RWPE1 (cell line): ENCODE results near the gene CRY2.

Source experiments
- CTCF ChIA-PET: fragments of 350-600 bp; sonication (Branson Sonifier 250); formaldehyde crosslinking; extraction: SDS; loops from one replicate; lab custom pipeline; 2021; lab: Yijun Ruan, JAX
- POLR2A ChIA-PET: fragments of 400-600 bp; formaldehyde crosslinking; extraction: SDS; loops from one replicate; lab custom pipeline; 2020; ENCODE audit warnings: antibody characterized with exemption; ENCODE audit not compliant: low non-redundant PET; lab: Yijun Ruan, JAX
- DNase-seq: peaks from one replicate; pipeline ENCODE4 v3.0.0; 2012; ENCODE audit warnings: low spot score
- H3K27ac ChIP-seq: fragments of 450-650 bp; 2 replicates; pipeline ENCODE4 v1.5.1; 2017
- CTCF ChIP-seq: fragments of 450-650 bp; conservative IDR thresholded peaks from 2 replicates; pipeline ENCODE4 v1.5.1; 2017; ENCODE audit warnings: low read depth, mild to moderate bottlenecking

The CRY2 gene

GRCh38 chr11:45853332-45854219, 6.3 kb downstream of the CRY2 start:
- DNase-seq = no peak
- no peak overlapping the region for H3K27ac ChIP-seq
- ChIA-PET CTCF (no interaction called here), POLR2A (no interaction called here)
- TF ChIP-seq CTCF = no peak

- no peak for TF ChIP-seq CTCF
- POLR2A ChIA-PET = no interaction called here
- H3K27ac ChIP-seq = no peak overlapping the region
- DNase-seq = no peak
- CTCF ChIA-PET = no interaction called here
These were observed 8.0 kb downstream of the CRY2 start for GRCh38 chr11:45855308-45855707.

GRCh38 chr11:45856044-45856468, 8.8 kb downstream of the CRY2 start:
- no peak for TF ChIP-seq CTCF
- H3K27ac ChIP-seq = peak overlapping the region; percentile 27
- CTCF ChIA-PET = no interaction called here
- POLR2A ChIA-PET = no interaction called here
- DNase-seq = no peak

- peak overlapping the region; percentile 86 for H3K27ac ChIP-seq
- POLR2A ChIA-PET = no interaction called here
- TF ChIP-seq CTCF = no peak
- DNase-seq = no peak
- CTCF ChIA-PET = no interaction called here
These were observed 10.7 kb downstream of the CRY2 start for GRCh38 chr11:45857961-45858474.

- ChIA-PET POLR2A (no interaction called here), CTCF (interaction anchor here (1.9 kb wide), 1 partner anchor 14 kb away, joined by 7 read pairs; no protein-coding TSS in a partner anchor)
- DNase-seq = no peak
- TF ChIP-seq CTCF = no peak
- peak overlapping the region; percentile 86 for H3K27ac ChIP-seq
These were observed 11.6 kb downstream of the CRY2 start for GRCh38 chr11:45858751-45859398.

- DNase-seq = peak; percentile 83
- ChIA-PET CTCF (interaction anchor here (0.7 to 1.9 kb wide), 2 partner anchors 13 to 27 kb away, joined by 3 to 7 read pairs; no protein-coding TSS in a partner anchor), POLR2A (interaction anchor here (0.6 kb wide), 1 partner anchor 14 kb away, joined by 3 read pairs; no protein-coding TSS in a partner anchor)
- peak overlapping the region; percentile 86 for H3K27ac ChIP-seq
- TF ChIP-seq CTCF = no peak
These were observed 12.4 kb downstream of the CRY2 start for GRCh38 chr11:45859661-45860140.
